GM12875 (cell line): ENCODE data around the gene PKD2.

Experiments
- H3K4me3 ChIP-seq: one replicate; pipeline ENCODE4 v1.5.1; 2011; ENCODE audit warnings: low read depth, low read length, control low read depth
- CTCF ChIP-seq: IDR thresholded peaks from 2 replicates; pipeline ENCODE4 v1.5.1; 2011; ENCODE audit warnings: low read depth, mild to moderate bottlenecking, control low read depth, inconsistent platforms, low read length, moderate library complexity, borderline replicate concordance; ENCODE audit not compliant: insufficient read depth

The PKD2 gene

GRCh38 chr4:88063634-88064296 is 56.3 kb downstream of the PKD2 start:
- no peak for TF ChIP-seq CTCF
- no peak overlapping the region for H3K4me3 ChIP-seq

GRCh38 chr4:88064410-88064809 is 57.0 kb downstream of the PKD2 start:
- no peak overlapping the region for H3K4me3 ChIP-seq
- no peak for TF ChIP-seq CTCF

- H3K4me3 ChIP-seq: no peak overlapping the region
- no peak for TF ChIP-seq CTCF
Measured at GRCh38 chr4:88070031-88070430, 62.6 kb downstream of the PKD2 start.

GRCh38 chr4:88075336-88075735 is 67.9 kb downstream of the PKD2 start:
- no peak overlapping the region for H3K4me3 ChIP-seq
- no peak for TF ChIP-seq CTCF

GRCh38 chr4:88077911-88078524 is 70.6 kb downstream of the PKD2 start:
- TF ChIP-seq CTCF: no peak
- no peak overlapping the region for H3K4me3 ChIP-seq

- no peak overlapping the region for H3K4me3 ChIP-seq
- TF ChIP-seq CTCF: no peak
Measured at GRCh38 chr4:88078579-88078978, 71.1 kb downstream of the PKD2 start.

GRCh38 chr4:88080626-88081025 is 73.2 kb downstream of the PKD2 start:
- H3K4me3 ChIP-seq: no peak overlapping the region
- TF ChIP-seq CTCF: no peak
